Ishikawa (cell line): ENCODE measurements around the gene TTF1.

Experiments used
- CEBPB ChIP-seq: IDR thresholded peaks from 2 replicates; pipeline ENCODE4 v1.6.1; 2012
- CREB1 ChIP-seq: IDR thresholded peaks from 2 replicates; pipeline ENCODE4 v1.6.1; 2012; ENCODE audit warnings: low read depth
- EGR1 ChIP-seq: IDR thresholded peaks from 2 replicates; pipeline ENCODE4 v1.6.1; 2012
- EP300 ChIP-seq: IDR thresholded peaks from 2 replicates; pipeline ENCODE4 v1.6.1; 2012; ENCODE audit warnings: borderline replicate concordance
- FOXM1 ChIP-seq: IDR thresholded peaks from 2 replicates; pipeline ENCODE4 v1.6.1; 2012; ENCODE audit warnings: low read depth, borderline replicate concordance
- NFIC ChIP-seq: IDR thresholded peaks from 2 replicates; pipeline ENCODE4 v1.6.1; 2012
- TAF1 ChIP-seq: IDR thresholded peaks from 2 replicates; pipeline ENCODE4 v1.6.1; 2012; ENCODE audit warnings: low read depth, mild to moderate bottlenecking
- TCF12 ChIP-seq: IDR thresholded peaks from 2 replicates; pipeline ENCODE4 v1.6.1; 2012; ENCODE audit warnings: low read depth
- YY1 ChIP-seq: IDR thresholded peaks from 2 replicates; pipeline ENCODE4 v1.6.1; 2012; ENCODE audit warnings: low read depth
- TF ChIP-seq, protein P1 (sequence below): IDR thresholded peaks from 2 replicates; pipeline ENCODE4 v1.6.1; 2012
- TF ChIP-seq, protein P2 (sequence below): IDR thresholded peaks from 2 replicates; pipeline ENCODE4 v1.6.1; 2012; ENCODE audit warnings: low read depth, mild to moderate bottlenecking
- TF ChIP-seq, protein P3 (sequence below): IDR thresholded peaks from 2 replicates; pipeline ENCODE4 v1.6.1; 2012

DNA sequence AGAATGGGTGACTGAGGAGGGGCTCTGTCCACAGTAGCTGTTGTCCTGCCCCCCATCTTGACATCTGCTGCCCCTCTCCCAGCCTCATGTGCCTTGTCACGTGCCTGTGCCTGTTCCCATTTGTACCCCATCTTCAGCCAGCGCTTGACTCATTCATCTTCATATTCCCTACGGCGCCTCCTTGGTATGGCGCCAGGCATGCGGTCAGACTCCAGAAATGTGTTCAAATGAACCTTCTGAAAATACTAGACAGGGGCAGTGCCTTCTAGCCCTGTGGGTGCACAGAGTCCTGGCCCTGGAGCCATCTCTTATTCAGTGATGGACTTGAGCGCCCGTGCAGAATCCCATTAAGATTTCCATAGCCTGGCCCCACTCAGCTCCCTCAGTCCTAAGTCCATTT is 49.6 kb upstream of the TTF1 start:
- TF ChIP-seq EP300, result no peak
- no peak for TF ChIP-seq TAF1
- no peak for TF ChIP-seq NFIC
- TF ChIP-seq CEBPB, result no peak
- TF ChIP-seq EGR1, result no peak
- TF ChIP-seq TCF12, result no peak
- TF ChIP-seq, protein P1, sequence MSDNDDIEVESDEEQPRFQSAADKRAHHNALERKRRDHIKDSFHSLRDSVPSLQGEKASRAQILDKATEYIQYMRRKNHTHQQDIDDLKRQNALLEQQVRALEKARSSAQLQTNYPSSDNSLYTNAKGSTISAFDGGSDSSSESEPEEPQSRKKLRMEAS, result no peak
- TF ChIP-seq, protein P2, sequence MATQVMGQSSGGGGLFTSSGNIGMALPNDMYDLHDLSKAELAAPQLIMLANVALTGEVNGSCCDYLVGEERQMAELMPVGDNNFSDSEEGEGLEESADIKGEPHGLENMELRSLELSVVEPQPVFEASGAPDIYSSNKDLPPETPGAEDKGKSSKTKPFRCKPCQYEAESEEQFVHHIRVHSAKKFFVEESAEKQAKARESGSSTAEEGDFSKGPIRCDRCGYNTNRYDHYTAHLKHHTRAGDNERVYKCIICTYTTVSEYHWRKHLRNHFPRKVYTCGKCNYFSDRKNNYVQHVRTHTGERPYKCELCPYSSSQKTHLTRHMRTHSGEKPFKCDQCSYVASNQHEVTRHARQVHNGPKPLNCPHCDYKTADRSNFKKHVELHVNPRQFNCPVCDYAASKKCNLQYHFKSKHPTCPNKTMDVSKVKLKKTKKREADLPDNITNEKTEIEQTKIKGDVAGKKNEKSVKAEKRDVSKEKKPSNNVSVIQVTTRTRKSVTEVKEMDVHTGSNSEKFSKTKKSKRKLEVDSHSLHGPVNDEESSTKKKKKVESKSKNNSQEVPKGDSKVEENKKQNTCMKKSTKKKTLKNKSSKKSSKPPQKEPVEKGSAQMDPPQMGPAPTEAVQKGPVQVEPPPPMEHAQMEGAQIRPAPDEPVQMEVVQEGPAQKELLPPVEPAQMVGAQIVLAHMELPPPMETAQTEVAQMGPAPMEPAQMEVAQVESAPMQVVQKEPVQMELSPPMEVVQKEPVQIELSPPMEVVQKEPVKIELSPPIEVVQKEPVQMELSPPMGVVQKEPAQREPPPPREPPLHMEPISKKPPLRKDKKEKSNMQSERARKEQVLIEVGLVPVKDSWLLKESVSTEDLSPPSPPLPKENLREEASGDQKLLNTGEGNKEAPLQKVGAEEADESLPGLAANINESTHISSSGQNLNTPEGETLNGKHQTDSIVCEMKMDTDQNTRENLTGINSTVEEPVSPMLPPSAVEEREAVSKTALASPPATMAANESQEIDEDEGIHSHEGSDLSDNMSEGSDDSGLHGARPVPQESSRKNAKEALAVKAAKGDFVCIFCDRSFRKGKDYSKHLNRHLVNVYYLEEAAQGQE, result no peak
- no peak for TF ChIP-seq YY1
- no peak for TF ChIP-seq FOXM1
- TF ChIP-seq, protein P3, sequence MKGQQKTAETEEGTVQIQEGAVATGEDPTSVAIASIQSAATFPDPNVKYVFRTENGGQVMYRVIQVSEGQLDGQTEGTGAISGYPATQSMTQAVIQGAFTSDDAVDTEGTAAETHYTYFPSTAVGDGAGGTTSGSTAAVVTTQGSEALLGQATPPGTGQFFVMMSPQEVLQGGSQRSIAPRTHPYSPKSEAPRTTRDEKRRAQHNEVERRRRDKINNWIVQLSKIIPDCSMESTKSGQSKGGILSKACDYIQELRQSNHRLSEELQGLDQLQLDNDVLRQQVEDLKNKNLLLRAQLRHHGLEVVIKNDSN, result no peak
- TF ChIP-seq CREB1, result no peak
